ENCODE results near the gene PTRH2.

PTRH2 gene

GRCh38 chr17:59725691-59726090 is 18.5 kb upstream of the PTRH2 start:
- POLR2A ChIA-PET, result no interaction called here
- H3K4me3 ChIP-seq (ENCODE audit: low read depth, low read length), result no peak overlapping the region
- CTCF ChIA-PET, result interaction anchor here (1.5 kb wide), 1 partner anchor 20 kb away, joined by 9 read pairs; no protein-coding TSS in a partner anchor
- DNase-seq (ENCODE audit: low read depth, low spot score), result no peak
- TF ChIP-seq, protein P1, sequence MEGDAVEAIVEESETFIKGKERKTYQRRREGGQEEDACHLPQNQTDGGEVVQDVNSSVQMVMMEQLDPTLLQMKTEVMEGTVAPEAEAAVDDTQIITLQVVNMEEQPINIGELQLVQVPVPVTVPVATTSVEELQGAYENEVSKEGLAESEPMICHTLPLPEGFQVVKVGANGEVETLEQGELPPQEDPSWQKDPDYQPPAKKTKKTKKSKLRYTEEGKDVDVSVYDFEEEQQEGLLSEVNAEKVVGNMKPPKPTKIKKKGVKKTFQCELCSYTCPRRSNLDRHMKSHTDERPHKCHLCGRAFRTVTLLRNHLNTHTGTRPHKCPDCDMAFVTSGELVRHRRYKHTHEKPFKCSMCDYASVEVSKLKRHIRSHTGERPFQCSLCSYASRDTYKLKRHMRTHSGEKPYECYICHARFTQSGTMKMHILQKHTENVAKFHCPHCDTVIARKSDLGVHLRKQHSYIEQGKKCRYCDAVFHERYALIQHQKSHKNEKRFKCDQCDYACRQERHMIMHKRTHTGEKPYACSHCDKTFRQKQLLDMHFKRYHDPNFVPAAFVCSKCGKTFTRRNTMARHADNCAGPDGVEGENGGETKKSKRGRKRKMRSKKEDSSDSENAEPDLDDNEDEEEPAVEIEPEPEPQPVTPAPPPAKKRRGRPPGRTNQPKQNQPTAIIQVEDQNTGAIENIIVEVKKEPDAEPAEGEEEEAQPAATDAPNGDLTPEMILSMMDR (IDR thresholded peaks at IDR 0.05; ENCODE audit: insufficient read depth, low read length, missing control alignments), result no peak

DNA sequence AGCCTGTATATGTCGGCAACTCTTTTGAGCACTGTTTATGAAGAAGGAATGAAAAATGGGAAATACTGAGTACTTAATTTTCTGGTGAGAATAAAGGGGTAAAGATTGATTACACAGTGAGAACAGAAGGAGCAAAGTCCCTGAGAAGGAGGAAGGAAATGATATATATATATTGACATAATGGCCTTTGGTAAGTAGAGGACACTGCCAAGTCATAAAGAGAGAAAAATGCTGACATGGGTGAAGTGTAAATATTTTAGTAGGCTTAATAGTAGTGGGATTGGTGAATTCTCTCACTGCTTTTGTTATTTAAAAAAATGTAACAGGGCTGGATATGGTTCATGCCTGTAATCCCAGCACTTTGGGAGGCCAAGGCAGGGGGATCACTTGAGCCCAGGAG is 16.4 kb upstream of the PTRH2 start:
- TF ChIP-seq, protein P1 (IDR thresholded peaks at IDR 0.05; ENCODE audit: insufficient read depth, low read length, missing control alignments), result no peak
- H3K4me3 ChIP-seq (ENCODE audit: low read depth, low read length), result no peak overlapping the region
- no peak for DNase-seq (ENCODE audit: low read depth, low spot score)
- ChIA-PET CTCF (interaction anchor here (1.1 kb wide), 1 partner anchor 130 kb away, joined by 3 read pairs; no protein-coding TSS in a partner anchor), POLR2A (no interaction called here)

- POLR2A ChIA-PET, result no interaction called here
- DNase-seq (ENCODE audit: low read depth, low spot score), result no peak
- TF ChIP-seq, protein P1 (IDR thresholded peaks at IDR 0.05; ENCODE audit: insufficient read depth, low read length, missing control alignments), result no peak
- no peak overlapping the region for H3K4me3 ChIP-seq (ENCODE audit: low read depth, low read length)
- CTCF ChIA-PET, result no interaction called here
Measured at GRCh38 chr17:59723041-59723440, 15.8 kb upstream of the PTRH2 start.

GRCh38 chr17:59722623-59723022 is 15.4 kb upstream of the PTRH2 start:
- no peak overlapping the region for H3K4me3 ChIP-seq (ENCODE audit: low read depth, low read length)
- CTCF ChIA-PET, result no interaction called here
- DNase-seq (ENCODE audit: low read depth, low spot score), result no peak
- POLR2A ChIA-PET, result no interaction called here
- TF ChIP-seq, protein P1 (IDR thresholded peaks at IDR 0.05; ENCODE audit: insufficient read depth, low read length, missing control alignments), result no peak

DNA sequence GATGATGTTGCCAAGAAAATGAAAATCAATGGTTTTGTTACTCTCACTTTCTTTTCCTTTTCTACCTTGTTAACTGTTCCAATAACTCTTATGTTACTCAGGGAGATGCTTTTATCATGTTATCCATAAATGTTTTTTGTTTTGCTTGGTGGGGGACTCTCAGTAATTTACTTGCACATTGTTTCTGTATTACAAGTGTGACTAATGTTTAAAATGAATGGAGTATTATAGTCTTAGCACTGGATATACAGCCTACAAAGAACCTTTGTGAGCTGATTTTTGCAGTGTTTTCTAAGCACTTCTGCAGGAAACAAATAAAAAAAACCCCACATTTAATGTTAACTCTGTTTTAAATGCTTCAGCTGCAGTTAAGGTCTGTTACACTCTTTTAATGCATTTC is 12.3 kb upstream of the PTRH2 start:
- ChIA-PET CTCF (no interaction called here), POLR2A (interaction anchor here (1.1 kb wide), 1 partner anchor 100 kb away, joined by 3 read pairs; the partner anchor contains the start of gene CLTC)
- no peak for DNase-seq (ENCODE audit: low read depth, low spot score)
- no peak overlapping the region for H3K4me3 ChIP-seq (ENCODE audit: low read depth, low read length)
- TF ChIP-seq, protein P1 (IDR thresholded peaks at IDR 0.05; ENCODE audit: insufficient read depth, low read length, missing control alignments), result no peak

- CTCF ChIA-PET, result interaction anchor here (0.6 kb wide), 1 partner anchor 33 kb away, joined by 3 read pairs; no protein-coding TSS in a partner anchor
- POLR2A ChIA-PET, result no interaction called here
- DNase-seq (ENCODE audit: low read depth, low spot score), result no peak
- no peak overlapping the region for H3K4me3 ChIP-seq (ENCODE audit: low read depth, low read length)
- TF ChIP-seq, protein P1 (IDR thresholded peaks at IDR 0.05; ENCODE audit: insufficient read depth, low read length, missing control alignments), result no peak
Measured at GRCh38 chr17:59716427-59716826, 9.2 kb upstream of the PTRH2 start.
